HepG2 (cell line): Measurements from ENCODE around the gene CEP97. TPM values are rescaled to one million over a fixed set of nuclear protein-coding genes. Genes with fewer than 3 reads are reported as not detected.

Experiments used
- BRD4 ChIP-seq: sonication (generic); formaldehyde crosslinking; IDR thresholded peaks from 2 replicates; pipeline ENCODE4 v1.4.0; 2020; ENCODE audit warnings: missing genetic modification reagents
- HMGA1 ChIP-seq: sonication (generic); formaldehyde crosslinking; conservative IDR thresholded peaks from 2 replicates; pipeline ENCODE4 v1.4.0; 2020; ENCODE audit warnings: missing genetic modification reagents
- HNRNPLL ChIP-seq: fragments of 200-400 bp; formaldehyde crosslinking; IDR thresholded peaks from 2 replicates; pipeline ENCODE4 v1.6.1; 2017; ENCODE audit warnings: mild to moderate bottlenecking, low read depth, low read length; ENCODE audit not compliant: poor library complexity, severe bottlenecking
- MIER3 ChIP-seq: IDR thresholded peaks from 2 replicates; pipeline ENCODE4 v1.6.1; 2016; ENCODE audit warnings: missing compliant biosample characterization, borderline replicate concordance
- NFYC ChIP-seq: IDR thresholded peaks from 2 replicates; pipeline ENCODE4 v1.6.1; 2016; ENCODE audit warnings: missing genetic modification reagents, missing compliant biosample characterization
- NR2C2 ChIP-seq: sonication (generic); formaldehyde crosslinking; IDR thresholded peaks from 2 replicates; pipeline ENCODE4 v1.4.0; 2020; ENCODE audit warnings: missing genetic modification reagents, mild to moderate bottlenecking, moderate library complexity, borderline replicate concordance
- SAP130 ChIP-seq: IDR thresholded peaks from 2 replicates; pipeline ENCODE4 v1.6.1; 2016; ENCODE audit warnings: low read depth
- TARDBP ChIP-seq: sonication (generic); formaldehyde crosslinking; IDR thresholded peaks from 2 replicates; pipeline ENCODE4 v1.8.0; 2022; ENCODE audit warnings: mild to moderate bottlenecking, missing genetic modification reagents
- ZBED4 ChIP-seq: sonication (generic); formaldehyde crosslinking; IDR thresholded peaks from 2 replicates; pipeline ENCODE4 v1.4.0; 2020; ENCODE audit warnings: missing genetic modification reagents, borderline replicate concordance
- ZMYM4 ChIP-seq: sonication (generic); formaldehyde crosslinking; IDR thresholded peaks from 2 replicates; pipeline ENCODE4 v1.8.1; 2023; ENCODE audit warnings: mild to moderate bottlenecking, missing genetic modification reagents
- ZNF33B ChIP-seq: sonication (generic); formaldehyde crosslinking; IDR thresholded peaks from 2 replicates; pipeline ENCODE4 v1.5.1; 2020; ENCODE audit warnings: mild to moderate bottlenecking, missing genetic modification reagents
- ZNF605 ChIP-seq: sonication (generic); formaldehyde crosslinking; IDR thresholded peaks from 2 replicates; pipeline ENCODE4 v1.8.0; 2022; ENCODE audit warnings: mild to moderate bottlenecking, missing genetic modification reagents
- ZNF703 ChIP-seq: sonication (generic); formaldehyde crosslinking; IDR thresholded peaks from 2 replicates; pipeline ENCODE4 v1.5.1; 2020; ENCODE audit warnings: missing genetic modification reagents, mild to moderate bottlenecking, moderate library complexity, borderline replicate concordance
- ZNF777 ChIP-seq: sonication (generic); formaldehyde crosslinking; IDR thresholded peaks from 2 replicates; pipeline ENCODE4 v1.4.0; 2020; ENCODE audit warnings: missing genetic modification reagents
- ZSCAN21 ChIP-seq: sonication (generic); formaldehyde crosslinking; IDR thresholded peaks from 2 replicates; pipeline ENCODE4 v1.8.0; 2022; ENCODE audit warnings: mild to moderate bottlenecking, missing genetic modification reagents, moderate library complexity, borderline replicate concordance
- polyA plus RNA-seq, 8 experiments: library from polyadenylated mRNA; depleted of rRNA in 3 of 8; stranded (reverse) in 7 of 8; unstranded in 1 of 8; fragments of >200 nt; fragmentation: Illumina TruSeq in 4 of 8; extraction: Trizol in 4 of 8; gene quantifications; 2 replicates each; pipeline versions ENCODE4 v1.2.1 to v1.2.3, GENCODE V29; 2011 to 2016; ENCODE audit warnings: low read depth in 4 of 8, missing spikeins in 1 of 8, mixed read lengths in 1 of 8; ENCODE audit not compliant: insufficient read depth in 1 of 8
- total RNA-seq, 5 experiments: library from RNA; depleted of rRNA; stranded (reverse); fragments of >200 nt; fragmentation: Illumina TruSeq; extraction: Trizol; gene quantifications; 2 replicates each; pipeline ENCODE4 v1.2.3, GENCODE V29; 2016; ENCODE audit warnings: low read depth in 1 of 5
- TF ChIP-seq, protein P1 (sequence below): sonication (generic); formaldehyde crosslinking; IDR thresholded peaks from 2 replicates; pipeline ENCODE4 v1.8.1; 2022; ENCODE audit warnings: low read depth, mild to moderate bottlenecking, missing genetic modification reagents
- TF ChIP-seq, protein P2 (sequence below): fragments of 450-650 bp; IDR thresholded peaks from 2 replicates; pipeline ENCODE4 v1.6.1; 2016
- TF ChIP-seq, protein P3 (sequence below): sonication (generic); formaldehyde crosslinking; IDR thresholded peaks from 2 replicates; pipeline ENCODE4 v1.8.0; 2022; ENCODE audit warnings: missing genetic modification reagents, mild to moderate bottlenecking, moderate library complexity, borderline replicate concordance

CEP97 gene
- total and polyA plus RNA-seq, 2 of the 13 experiments (the other 11 are each of a cell fraction or from before 2014, with no cell fraction given) = 0.99 to 6.5 TPM

GRCh38 chr3:101724329-101725193 lies at the start of gene CEP97 (continued):
- TF ChIP-seq SAP130 (CRISPR knock-in tag) (peak; percentile 74), TARDBP (CRISPR knock-in tag) (peak; percentile 68; the same call in 1 of the 2 replicates), NFYC (CRISPR knock-in tag) (peak; percentile 74), ZNF33B (CRISPR knock-in tag) (no peak; the same call in 1 of the 2 replicates), ZBED4 (peak; percentile 35; the same call in 1 of the 2 replicates), BRD4 (CRISPR knock-in tag) (no peak), ZNF703 (CRISPR knock-in tag) (no peak), NR2C2 (CRISPR knock-in tag) (peak; percentile 82), ZSCAN21 (CRISPR knock-in tag) (no peak), ZNF777 (CRISPR knock-in tag) (no peak), HNRNPLL (peak; percentile 13), ZNF605 (CRISPR knock-in tag) (peak; percentile 19; the same call in 1 of the 2 replicates), ZMYM4 (peak; percentile 28), HMGA1 (CRISPR knock-in tag) (no peak), MIER3 (CRISPR knock-in tag) (peak; percentile 23; the same call in 1 of the 2 replicates)
- TF ChIP-seq, protein P1, sequence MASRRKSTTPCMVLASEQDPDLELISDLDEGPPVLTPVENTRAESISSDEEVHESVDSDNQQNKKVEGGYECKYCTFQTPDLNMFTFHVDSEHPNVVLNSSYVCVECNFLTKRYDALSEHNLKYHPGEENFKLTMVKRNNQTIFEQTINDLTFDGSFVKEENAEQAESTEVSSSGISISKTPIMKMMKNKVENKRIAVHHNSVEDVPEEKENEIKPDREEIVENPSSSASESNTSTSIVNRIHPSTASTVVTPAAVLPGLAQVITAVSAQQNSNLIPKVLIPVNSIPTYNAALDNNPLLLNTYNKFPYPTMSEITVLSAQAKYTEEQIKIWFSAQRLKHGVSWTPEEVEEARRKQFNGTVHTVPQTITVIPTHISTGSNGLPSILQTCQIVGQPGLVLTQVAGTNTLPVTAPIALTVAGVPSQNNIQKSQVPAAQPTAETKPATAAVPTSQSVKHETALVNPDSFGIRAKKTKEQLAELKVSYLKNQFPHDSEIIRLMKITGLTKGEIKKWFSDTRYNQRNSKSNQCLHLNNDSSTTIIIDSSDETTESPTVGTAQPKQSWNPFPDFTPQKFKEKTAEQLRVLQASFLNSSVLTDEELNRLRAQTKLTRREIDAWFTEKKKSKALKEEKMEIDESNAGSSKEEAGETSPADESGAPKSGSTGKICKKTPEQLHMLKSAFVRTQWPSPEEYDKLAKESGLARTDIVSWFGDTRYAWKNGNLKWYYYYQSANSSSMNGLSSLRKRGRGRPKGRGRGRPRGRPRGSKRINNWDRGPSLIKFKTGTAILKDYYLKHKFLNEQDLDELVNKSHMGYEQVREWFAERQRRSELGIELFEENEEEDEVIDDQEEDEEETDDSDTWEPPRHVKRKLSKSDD = 0 out of 2 replicates have a peak, but pooled peaks have one; percentile 50
- TF ChIP-seq, protein P2, sequence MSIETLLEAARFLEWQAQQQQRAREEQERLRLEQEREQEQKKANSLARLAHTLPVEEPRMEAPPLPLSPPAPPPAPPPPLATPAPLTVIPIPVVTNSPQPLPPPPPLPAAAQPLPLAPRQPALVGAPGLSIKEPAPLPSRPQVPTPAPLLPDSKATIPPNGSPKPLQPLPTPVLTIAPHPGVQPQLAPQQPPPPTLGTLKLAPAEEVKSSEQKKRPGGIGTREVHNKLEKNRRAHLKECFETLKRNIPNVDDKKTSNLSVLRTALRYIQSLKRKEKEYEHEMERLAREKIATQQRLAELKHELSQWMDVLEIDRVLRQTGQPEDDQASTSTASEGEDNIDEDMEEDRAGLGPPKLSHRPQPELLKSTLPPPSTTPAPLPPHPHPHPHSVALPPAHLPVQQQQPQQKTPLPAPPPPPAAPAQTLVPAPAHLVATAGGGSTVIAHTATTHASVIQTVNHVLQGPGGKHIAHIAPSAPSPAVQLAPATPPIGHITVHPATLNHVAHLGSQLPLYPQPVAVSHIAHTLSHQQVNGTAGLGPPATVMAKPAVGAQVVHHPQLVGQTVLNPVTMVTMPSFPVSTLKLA = no peak
- TF ChIP-seq, protein P3, sequence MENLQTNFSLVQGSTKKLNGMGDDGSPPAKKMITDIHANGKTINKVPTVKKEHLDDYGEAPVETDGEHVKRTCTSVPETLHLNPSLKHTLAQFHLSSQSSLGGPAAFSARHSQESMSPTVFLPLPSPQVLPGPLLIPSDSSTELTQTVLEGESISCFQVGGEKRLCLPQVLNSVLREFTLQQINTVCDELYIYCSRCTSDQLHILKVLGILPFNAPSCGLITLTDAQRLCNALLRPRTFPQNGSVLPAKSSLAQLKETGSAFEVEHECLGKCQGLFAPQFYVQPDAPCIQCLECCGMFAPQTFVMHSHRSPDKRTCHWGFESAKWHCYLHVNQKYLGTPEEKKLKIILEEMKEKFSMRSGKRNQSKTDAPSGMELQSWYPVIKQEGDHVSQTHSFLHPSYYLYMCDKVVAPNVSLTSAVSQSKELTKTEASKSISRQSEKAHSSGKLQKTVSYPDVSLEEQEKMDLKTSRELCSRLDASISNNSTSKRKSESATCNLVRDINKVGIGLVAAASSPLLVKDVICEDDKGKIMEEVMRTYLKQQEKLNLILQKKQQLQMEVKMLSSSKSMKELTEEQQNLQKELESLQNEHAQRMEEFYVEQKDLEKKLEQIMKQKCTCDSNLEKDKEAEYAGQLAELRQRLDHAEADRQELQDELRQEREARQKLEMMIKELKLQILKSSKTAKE (CRISPR knock-in tag) = no peak
